RWPE1 (cell line): ENCODE data around the gene KLHL35.

ENCODE experiments used
- CTCF ChIA-PET: fragments of 350-600 bp; sonication (Branson Sonifier 250); formaldehyde crosslinking; extraction: SDS; loops from one replicate; lab custom pipeline; 2021; lab: Yijun Ruan, JAX
- POLR2A ChIA-PET: fragments of 400-600 bp; formaldehyde crosslinking; extraction: SDS; loops from one replicate; lab custom pipeline; 2020; ENCODE audit warnings: antibody characterized with exemption; ENCODE audit not compliant: low non-redundant PET; lab: Yijun Ruan, JAX
- DNase-seq: peaks from one replicate; pipeline ENCODE4 v3.0.0; 2012; ENCODE audit warnings: low spot score
- H3K27ac ChIP-seq: fragments of 450-650 bp; 2 replicates; pipeline ENCODE4 v1.5.1; 2017
- CTCF ChIP-seq: fragments of 450-650 bp; conservative IDR thresholded peaks from 2 replicates; pipeline ENCODE4 v1.5.1; 2017; ENCODE audit warnings: low read depth, mild to moderate bottlenecking

KLHL35 gene

GRCh38 chr11:75474240-75474639, 41.2 kb upstream of the KLHL35 start:
- POLR2A ChIA-PET = no interaction called here
- CTCF ChIA-PET = interaction anchor here (0.6 kb wide), 2 partner anchors 12 to 329 kb away, joined by 3 read pairs; no protein-coding TSS in a partner anchor
- H3K27ac ChIP-seq = no peak overlapping the region
- DNase-seq = no peak
- TF ChIP-seq CTCF = no peak

DNA sequence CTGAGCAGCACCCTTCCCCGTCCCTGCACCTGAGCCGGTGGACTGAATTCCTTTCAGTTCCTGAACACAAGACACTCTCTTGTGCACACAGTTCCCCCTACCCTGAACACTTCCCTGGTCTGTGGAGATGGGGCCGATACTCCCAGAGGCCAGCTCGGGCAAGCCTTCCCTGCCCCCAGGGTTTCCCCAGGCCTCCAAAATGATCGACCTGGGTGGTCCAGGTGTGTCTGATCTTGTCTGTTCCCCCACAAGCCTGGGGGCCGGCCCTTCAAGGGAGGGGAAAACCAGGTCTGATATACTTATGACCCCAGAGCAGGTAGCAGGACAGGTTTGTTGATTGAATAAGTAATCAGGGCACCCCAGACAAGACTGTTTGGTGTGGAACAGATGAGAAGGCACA, 40.7 kb upstream of the KLHL35 start:
- POLR2A ChIA-PET = no interaction called here
- no peak for TF ChIP-seq CTCF
- DNase-seq = no peak
- no peak overlapping the region for H3K27ac ChIP-seq
- CTCF ChIA-PET = interaction anchor here (0.6 kb wide), 2 partner anchors 12 to 328 kb away, joined by 3 read pairs; no protein-coding TSS in a partner anchor

- POLR2A ChIA-PET = no interaction called here
- TF ChIP-seq CTCF = no peak
- CTCF ChIA-PET = no interaction called here
- H3K27ac ChIP-seq = no peak overlapping the region
- no peak for DNase-seq
Measured at GRCh38 chr11:75472081-75472732, 39.2 kb upstream of the KLHL35 start.

GRCh38 chr11:75471176-75471973, 38.4 kb upstream of the KLHL35 start:
- ChIA-PET POLR2A (no interaction called here), CTCF (interaction anchor here (1.7 kb wide), 1 partner anchor 20 kb away, joined by 4 read pairs; no protein-coding TSS in a partner anchor)
- no peak for TF ChIP-seq CTCF
- DNase-seq = no peak
- no peak overlapping the region for H3K27ac ChIP-seq

GRCh38 chr11:75470476-75471080, 37.6 kb upstream of the KLHL35 start:
- POLR2A ChIA-PET = no interaction called here
- CTCF ChIA-PET = interaction anchor here (1.7 kb wide), 1 partner anchor 19 kb away, joined by 4 read pairs; no protein-coding TSS in a partner anchor
- H3K27ac ChIP-seq = no peak overlapping the region
- no peak for DNase-seq
- TF ChIP-seq CTCF = no peak

DNA sequence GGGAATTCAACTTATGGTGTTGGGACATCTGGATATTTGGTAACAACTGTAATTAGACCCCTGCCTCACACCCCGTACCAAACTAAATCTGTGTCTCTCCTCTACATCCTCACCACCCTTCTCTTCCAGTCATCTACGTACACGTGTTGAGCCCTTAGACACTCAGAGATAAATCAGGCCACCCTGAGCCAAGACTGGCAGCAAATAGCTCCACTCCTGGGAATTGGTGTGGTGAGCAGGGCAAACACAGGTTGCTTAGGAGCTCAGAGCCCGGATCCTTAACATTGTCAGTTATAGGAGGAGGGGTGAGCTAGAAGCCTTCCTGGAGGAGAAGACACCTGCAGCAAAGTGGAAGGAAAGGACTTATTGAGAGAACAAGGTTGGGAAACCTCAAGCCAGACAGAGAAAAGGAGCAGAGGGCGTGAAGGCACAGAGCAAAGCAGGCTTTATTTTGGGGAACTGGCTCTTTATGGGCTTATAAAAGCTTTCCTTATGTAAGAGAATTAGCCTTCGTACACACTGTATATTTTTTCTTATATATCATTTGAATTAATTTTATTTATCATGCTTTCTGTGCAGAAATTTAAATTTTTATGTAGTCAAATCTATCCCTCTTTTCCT, 36.9 kb upstream of the KLHL35 start:
- CTCF ChIA-PET = interaction anchor here (0.9 to 1.7 kb wide), 2 partner anchors 19 to 26 kb away, joined by 4 read pairs; no protein-coding TSS in a partner anchor

More for the DNA sequence above, 36.9 kb upstream of the KLHL35 start:
- H3K27ac ChIP-seq = no peak overlapping the region
- no peak for DNase-seq
- no peak for TF ChIP-seq CTCF
- POLR2A ChIA-PET = interaction anchor here (0.5 kb wide), 1 partner anchor 51 kb away, joined by 3 read pairs; no protein-coding TSS in a partner anchor
